OCI-LY3 (cell line): ENCODE data around the gene NR1D1.

Experiments used
- H2AFZ ChIP-seq: fragments of 200-600, 300-600 bp; shearing (Covaris generic); 2 replicates; pipeline ENCODE4 v1.6.0; 2014; ENCODE audit warnings: antibody characterized with exemption, low read depth, low read length
- H3K27ac ChIP-seq: fragments of 200-600, 300-600 bp; sonication (generic); 2 replicates; pipeline ENCODE4 v1.5.1; 2014; ENCODE audit warnings: mild to moderate bottlenecking, low read length, moderate library complexity, mixed read lengths
- H3K27me3 ChIP-seq: fragments of 200-600, 300-600 bp; sonication (generic); 2 replicates; pipeline ENCODE4 v1.6.1; 2014; ENCODE audit warnings: low read depth, low read length, mixed read lengths
- H3K36me3 ChIP-seq: fragments of 200-600, 300-600 bp; sonication (generic); replicated peaks from 2 replicates; pipeline ENCODE3; 2014; ENCODE audit warnings: low read depth, low read length, mixed read lengths
- H3K4me1 ChIP-seq: fragments of 300-600, 200-600 bp; sonication (generic); 2 replicates; pipeline ENCODE4 v1.6.1; 2014; ENCODE audit warnings: low read length, mixed read lengths
- H3K4me2 ChIP-seq: fragments of 200-600, 300-600 bp; sonication (generic); 2 replicates; pipeline ENCODE4 v1.6.1; 2014; ENCODE audit warnings: low read length, mixed read lengths
- H3K4me3 ChIP-seq: fragments of 300-600, 200-600 bp; sonication (generic); 2 replicates; pipeline ENCODE4 v1.5.1; 2014; ENCODE audit warnings: antibody characterized with exemption, mild to moderate bottlenecking, low read length, moderate library complexity
- H3K79me2 ChIP-seq: fragments of 300-600, 200-600 bp; shearing (Covaris generic); 2 replicates; pipeline ENCODE4 v1.6.1; 2014; ENCODE audit warnings: mild to moderate bottlenecking, low read length, mixed read lengths
- H3K9ac ChIP-seq: fragments of 300-600, 200-600 bp; shearing (Covaris generic); 2 replicates; pipeline ENCODE4 v1.6.0; 2014; ENCODE audit warnings: mild to moderate bottlenecking, low read length, moderate library complexity
- H3K9me3 ChIP-seq: fragments of 200-600, 300-600 bp; shearing (Covaris generic); 2 replicates; pipeline ENCODE4 v1.6.1; 2014; ENCODE audit warnings: low read length, mixed read lengths; ENCODE audit not compliant: insufficient read depth
- H4K20me1 ChIP-seq: fragments of 200-600, 300-600 bp; sonication (generic); 2 replicates; pipeline ENCODE4 v1.6.1; 2016; ENCODE audit warnings: low read length, mixed read lengths; ENCODE audit not compliant: insufficient read depth
- EZH2phosphoT487 ChIP-seq: fragments of 200-600 bp; shearing (Covaris generic); IDR thresholded peaks from 2 replicates; pipeline ENCODE4 v1.6.1; 2018; ENCODE audit warnings: antibody characterized with exemption, mixed run types, low read depth
- TF ChIP-seq, protein P1 (sequence below): fragments of 200-600, 300-600 bp; sonication (generic); IDR thresholded peaks from 2 replicates; pipeline ENCODE4 v1.5.1; 2014; ENCODE audit warnings: antibody characterized with exemption, low read length, low read depth

NR1D1 gene

GRCh38 chr17:40094874-40095273, 5.5 kb downstream of the NR1D1 start:
- no peak for TF ChIP-seq EZH2phosphoT487
- TF ChIP-seq, protein P1, sequence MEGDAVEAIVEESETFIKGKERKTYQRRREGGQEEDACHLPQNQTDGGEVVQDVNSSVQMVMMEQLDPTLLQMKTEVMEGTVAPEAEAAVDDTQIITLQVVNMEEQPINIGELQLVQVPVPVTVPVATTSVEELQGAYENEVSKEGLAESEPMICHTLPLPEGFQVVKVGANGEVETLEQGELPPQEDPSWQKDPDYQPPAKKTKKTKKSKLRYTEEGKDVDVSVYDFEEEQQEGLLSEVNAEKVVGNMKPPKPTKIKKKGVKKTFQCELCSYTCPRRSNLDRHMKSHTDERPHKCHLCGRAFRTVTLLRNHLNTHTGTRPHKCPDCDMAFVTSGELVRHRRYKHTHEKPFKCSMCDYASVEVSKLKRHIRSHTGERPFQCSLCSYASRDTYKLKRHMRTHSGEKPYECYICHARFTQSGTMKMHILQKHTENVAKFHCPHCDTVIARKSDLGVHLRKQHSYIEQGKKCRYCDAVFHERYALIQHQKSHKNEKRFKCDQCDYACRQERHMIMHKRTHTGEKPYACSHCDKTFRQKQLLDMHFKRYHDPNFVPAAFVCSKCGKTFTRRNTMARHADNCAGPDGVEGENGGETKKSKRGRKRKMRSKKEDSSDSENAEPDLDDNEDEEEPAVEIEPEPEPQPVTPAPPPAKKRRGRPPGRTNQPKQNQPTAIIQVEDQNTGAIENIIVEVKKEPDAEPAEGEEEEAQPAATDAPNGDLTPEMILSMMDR = no peak
- Histone ChIP-seq H3K4me1 (peaks cover 85% of the 10 kb centered on the region), H3K27ac (peak overlapping the region; percentile 93), H3K79me2 (peaks cover 23% of the 10 kb centered on the region), H3K27me3 (no peaks in the 10 kb centered on the region), H3K4me2 (peak overlapping the region; percentile 79), H3K4me3 (0 out of 2 replicates have a peak overlapping the region, but pooled peaks have one; percentile 60), H3K9ac (peak overlapping the region; percentile 70; the same call in 1 of the 2 replicates), H2AFZ (no peak overlapping the region), H4K20me1 (no peaks in the 10 kb centered on the region), H3K9me3 (no peaks in the 10 kb centered on the region), H3K36me3 (peaks cover 40% of the 10 kb centered on the region)

- no peak overlapping the region for H3K4me3 ChIP-seq
- H3K36me3 ChIP-seq = peaks cover 39% of the 10 kb centered on the region
- H2AFZ ChIP-seq = no peak overlapping the region
- peaks cover 73% of the 10 kb centered on the region for H3K4me1 ChIP-seq
- no peaks in the 10 kb centered on the region for H3K9me3 ChIP-seq
- peaks cover 23% of the 10 kb centered on the region for H3K79me2 ChIP-seq
- no peak overlapping the region for H3K9ac ChIP-seq
- H3K4me2 ChIP-seq = no peak overlapping the region
- no peaks in the 10 kb centered on the region for H3K27me3 ChIP-seq
- TF ChIP-seq EZH2phosphoT487 = no peak
- TF ChIP-seq, protein P1 = no peak
- no peaks in the 10 kb centered on the region for H4K20me1 ChIP-seq
- peak overlapping the region; percentile 13; the same call in 1 of the 2 replicates for H3K27ac ChIP-seq
Measured at GRCh38 chr17:40093580-40094201, 6.7 kb downstream of the NR1D1 start.

DNA sequence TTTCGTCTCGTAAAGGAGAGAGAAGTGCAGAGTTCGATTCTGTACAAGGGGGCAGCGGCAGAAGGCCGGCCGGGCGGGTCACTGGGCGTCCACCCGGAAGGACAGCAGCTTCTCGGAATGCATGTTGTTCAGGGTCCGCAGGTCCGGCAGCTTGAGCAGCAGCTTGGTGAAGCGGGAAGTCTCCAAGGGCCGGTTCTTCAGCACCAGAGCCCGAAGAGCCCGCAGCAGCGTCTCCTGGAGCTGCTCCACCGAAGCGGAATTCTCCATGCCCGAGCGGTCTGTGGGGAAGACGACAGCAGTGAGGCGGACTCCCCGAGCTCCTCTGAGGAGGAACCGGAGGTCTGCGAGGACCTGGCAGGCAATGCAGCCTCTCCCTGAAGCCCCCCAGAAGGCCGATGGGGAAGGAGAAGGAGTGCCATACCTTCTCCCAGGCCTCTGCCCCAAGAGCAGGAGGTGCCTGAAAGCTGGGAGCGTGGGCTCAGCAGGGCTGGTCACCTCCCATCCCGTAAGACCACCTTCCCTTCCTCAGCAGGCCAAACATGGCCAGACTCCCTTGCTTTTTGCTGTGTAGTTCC, 7.3 kb downstream of the NR1D1 start:
- TF ChIP-seq, protein P1 = no peak
- TF ChIP-seq EZH2phosphoT487 = no peak
- peaks cover 67% of the 10 kb centered on the region for H3K4me1 ChIP-seq
- peaks cover 18% of the 10 kb centered on the region for H3K79me2 ChIP-seq
- H3K9ac ChIP-seq = no peak overlapping the region
- no peak overlapping the region for H2AFZ ChIP-seq
- no peaks in the 10 kb centered on the region for H3K9me3 ChIP-seq
- H3K36me3 ChIP-seq = peaks cover 33% of the 10 kb centered on the region
- H4K20me1 ChIP-seq = no peaks in the 10 kb centered on the region
- H3K4me3 ChIP-seq = no peak overlapping the region
- no peak overlapping the region for H3K4me2 ChIP-seq
- peak overlapping the region; percentile 13; the same call in 1 of the 2 replicates for H3K27ac ChIP-seq
- H3K27me3 ChIP-seq = no peaks in the 10 kb centered on the region

- no peaks in the 10 kb centered on the region for H3K9me3 ChIP-seq
- no peak overlapping the region for H2AFZ ChIP-seq
- no peak overlapping the region for H3K27ac ChIP-seq
- H3K4me1 ChIP-seq = peaks cover 62% of the 10 kb centered on the region
- no peaks in the 10 kb centered on the region for H4K20me1 ChIP-seq
- no peak overlapping the region for H3K9ac ChIP-seq
- H3K4me3 ChIP-seq = no peak overlapping the region
- H3K4me2 ChIP-seq = peak overlapping the region; percentile 67
- peaks cover 28% of the 10 kb centered on the region for H3K36me3 ChIP-seq
- H3K27me3 ChIP-seq = no peaks in the 10 kb centered on the region
- H3K79me2 ChIP-seq = peaks cover 13% of the 10 kb centered on the region
- TF ChIP-seq, protein P1 = no peak
- TF ChIP-seq EZH2phosphoT487 = no peak
Measured at GRCh38 chr17:40092581-40092980, 7.8 kb downstream of the NR1D1 start.
